GM23338 (cell line): ENCODE measurements around the gene PRRG3. TPM values are rescaled to one million over a fixed set of nuclear protein-coding genes. Genes with fewer than 3 reads are reported as not detected.

Experiments
- ATAC-seq: fragments of 200-7000 bp; cut with Tn5 transposase; 3 replicates; pipeline ENCODE4 v1.9.1; 2020
- DNase-seq: peaks from one replicate; pipeline ENCODE4 v3.0.0-alpha.2; 2015; ENCODE audit warnings: low spot score
- H2AFZ ChIP-seq: fragments of 200-600 bp; sonication (generic); 2 replicates; pipeline ENCODE4 v1.8.0; 2016; ENCODE audit warnings: antibody characterized with exemption, mild to moderate bottlenecking, moderate library complexity
- H3F3A ChIP-seq: fragments of 200-600 bp; sonication (generic); replicated peaks from 2 replicates; pipeline ENCODE4 v1.8.0; 2017; ENCODE audit warnings: antibody characterized with exemption, mixed run types, low read depth
- H3K27ac ChIP-seq: fragments of 200-600 bp; sonication (generic); 2 replicates; pipeline ENCODE4 v1.6.1; 2016; ENCODE audit warnings: low read depth
- H3K27me3 ChIP-seq: fragments of 200-600 bp; sonication (generic); 2 replicates; pipeline ENCODE4 v1.8.0; 2016; ENCODE audit warnings: mild to moderate bottlenecking, mixed run types, moderate library complexity; ENCODE audit not compliant: insufficient read depth
- H3K36me3 ChIP-seq: fragments of 200-600 bp; sonication (generic); 2 replicates; pipeline ENCODE4 v1.8.0; 2016; ENCODE audit warnings: mild to moderate bottlenecking; ENCODE audit not compliant: insufficient read depth
- H3K4me1 ChIP-seq: fragments of 200-600 bp; sonication (generic); 2 replicates; pipeline ENCODE4 v1.8.0; 2016; ENCODE audit warnings: mild to moderate bottlenecking, moderate library complexity; ENCODE audit not compliant: insufficient read depth
- H3K4me2 ChIP-seq: fragments of 200-600 bp; sonication (generic); 2 replicates; pipeline ENCODE4 v1.7.1; 2017; ENCODE audit warnings: mixed run types
- H3K4me3 ChIP-seq: fragments of 200-600 bp; sonication (generic); 2 replicates; pipeline ENCODE4 v1.6.1; 2016; ENCODE audit warnings: mixed run types
- H3K79me2 ChIP-seq: fragments of 200-600 bp; sonication (generic); replicated peaks from 2 replicates; pipeline ENCODE4 v1.8.0; 2017; ENCODE audit warnings: mild to moderate bottlenecking; ENCODE audit not compliant: insufficient read depth
- H3K9me2 ChIP-seq: fragments of 200-600 bp; sonication (generic); 2 replicates; pipeline ENCODE4 v1.8.0; 2017; ENCODE audit not compliant: insufficient read depth
- H4K20me1 ChIP-seq: fragments of 200-600 bp; sonication (generic); replicated peaks from 2 replicates; pipeline ENCODE4 v1.8.0; 2017; ENCODE audit warnings: mild to moderate bottlenecking; ENCODE audit not compliant: insufficient read depth
- H3K27ac Mint-ChIP-seq: 2 replicates; pipeline ENCODE4 v1.8.0; 2020; ENCODE audit warnings: inconsistent platforms, mild to moderate bottlenecking, moderate library complexity, mixed read lengths
- H3K27me3 Mint-ChIP-seq: 3 replicates; pipeline ENCODE4 v1.8.0; 2022; ENCODE audit warnings: low read depth, mild to moderate bottlenecking, moderate library complexity, mixed read lengths, inconsistent platforms; ENCODE audit not compliant: insufficient read depth, poor library complexity
- H3K36me3 Mint-ChIP-seq: 3 replicates; pipeline ENCODE4 v1.8.0; 2021; ENCODE audit warnings: low read depth, mild to moderate bottlenecking, inconsistent platforms, moderate library complexity, mixed read lengths
- H3K4me1 Mint-ChIP-seq: 3 replicates; pipeline ENCODE4 v1.8.0; 2020; ENCODE audit warnings: mild to moderate bottlenecking, inconsistent platforms, mixed read lengths
- H3K4me3 Mint-ChIP-seq: 3 replicates; pipeline ENCODE4 v1.8.0; 2021; ENCODE audit warnings: moderate library complexity, mild to moderate bottlenecking, inconsistent platforms, mixed read lengths
- H3K9me3 Mint-ChIP-seq: 3 replicates; pipeline ENCODE4 v1.8.0; 2020; ENCODE audit warnings: moderate library complexity, mild to moderate bottlenecking, inconsistent platforms, mixed read lengths
- CTCF ChIP-seq, 2 experiments: fragments of 200-600 bp in 1 of 2; sonication (generic) in 1 of 2; conservative IDR thresholded peaks; 2 replicates each; pipeline versions ENCODE4 v1.5.1 to v1.6.1; 2016 to 2017; ENCODE audit warnings: antibody characterized with exemption in 2 of 2, low read depth in 2 of 2, mild to moderate bottlenecking in 2 of 2, moderate library complexity in 1 of 2
- ETS1 ChIP-seq: IDR thresholded peaks from 2 replicates; pipeline ENCODE4 v1.6.1; 2016; ENCODE audit warnings: antibody characterized with exemption
- EZH2phosphoT487 ChIP-seq: fragments of 200-600 bp; sonication (generic); IDR thresholded peaks from one replicate; pipeline ENCODE4 v1.8.1; 2018; ENCODE audit warnings: antibody characterized with exemption; ENCODE audit not compliant: unreplicated experiment
- POLR2AphosphoS5 ChIP-seq: IDR thresholded peaks from 2 replicates; pipeline ENCODE4 v1.6.1; 2016; ENCODE audit warnings: antibody characterized with exemption, low read depth
- REST ChIP-seq: IDR thresholded peaks from one replicate; pipeline ENCODE4 v1.6.1; 2018; ENCODE audit warnings: antibody characterized with exemption; ENCODE audit not compliant: unreplicated experiment
- STAT1 ChIP-seq: IDR thresholded peaks from one replicate; pipeline ENCODE4 v1.6.1; 2016; ENCODE audit warnings: antibody characterized with exemption; ENCODE audit not compliant: unreplicated experiment
- ZNF114 ChIP-seq: fragments of 250-450 bp; sonication (Bioruptor Pico); IDR thresholded peaks from 2 replicates; pipeline ENCODE4 v1.5.0; 2020; ENCODE audit warnings: mild to moderate bottlenecking, moderate library complexity
- ZNF331 ChIP-seq: fragments of 250-450 bp; sonication (Bioruptor Pico); IDR thresholded peaks from 2 replicates; pipeline ENCODE4 v1.5.0; 2020; ENCODE audit warnings: low read depth, mild to moderate bottlenecking, moderate library complexity
- ZNF462 ChIP-seq: fragments of 250-450 bp; sonication (Bioruptor Pico); IDR thresholded peaks from 2 replicates; pipeline ENCODE4 v1.5.0; 2020; ENCODE audit warnings: mild to moderate bottlenecking, moderate library complexity
- polyA plus RNA-seq: library from polyadenylated mRNA; unstranded; fragments of >200 nt; fragmentation: Nextera tagmentation; extraction: Ambion mirVana; gene quantifications from 2 replicates; pipeline ENCODE4 v1.2.1, GENCODE V29; 2016
- total RNA-seq: library from RNA; depleted of rRNA; stranded (reverse); fragments of >200 nt; shearing (Covaris generic); gene quantifications from 2 replicates; pipeline ENCODE4 v1.2.3, GENCODE V29; 2014

PRRG3 gene
- total and polyA plus RNA-seq, 2 experiments from 2014 or later: 5.0 to 10.6 TPM

- TF ChIP-seq ETS1 (no peak), EZH2phosphoT487 (no peak), REST (no peak), CTCF (conservative IDR thresholded peaks at IDR 0.05; ENCODE audit: low read depth in 2 of 2) (no peak), STAT1 (no peak), ZNF331 (no peak), ZNF114 (no peak)
These were observed 13.6 kb downstream of the PRRG3 start (continued) for GRCh38 chrX:151708821-151709220.

- H3K79me2 ChIP-seq: no peaks in the 10 kb centered on the region
- no peaks in the 10 kb centered on the region for H4K20me1 ChIP-seq
- ATAC-seq (no peak), DNase-seq (no peak)
- no peak overlapping the region for H3K4me3 Mint-ChIP-seq
- no peak overlapping the region for H3K4me3 ChIP-seq
- H3K27me3 Mint-ChIP-seq: peaks cover 3% of the 10 kb centered on the region
- H3K27me3 ChIP-seq: no peaks in the 10 kb centered on the region
- H3F3A ChIP-seq: no peaks in the 10 kb centered on the region
- H3K27ac Mint-ChIP-seq: no peak overlapping the region
- no peak overlapping the region for H3K27ac ChIP-seq
- no peaks in the 10 kb centered on the region for H3K36me3 ChIP-seq
- TF ChIP-seq POLR2AphosphoS5 (no peak), ZNF462 (CRISPR knock-in tag) (no peak)
- H3K36me3 Mint-ChIP-seq: no peaks in the 10 kb centered on the region
- no peaks in the 10 kb centered on the region; the same call in 1 of the 2 replicates for H3K4me1 ChIP-seq
- H3K9me2 ChIP-seq: no peaks in the 10 kb centered on the region
- H2AFZ ChIP-seq: no peak overlapping the region
- no peak overlapping the region for H3K4me2 ChIP-seq
- H3K4me1 Mint-ChIP-seq: peaks cover 11% of the 10 kb centered on the region; the same call in 2 of the 3 replicates
- H3K9me3 Mint-ChIP-seq: no peaks in the 10 kb centered on the region
These were observed 15.2 kb downstream of the PRRG3 start for GRCh38 chrX:151710457-151710856.
